CD4-positive, alpha-beta T cell (primary cell): Measurements from ENCODE around the gene CDC14B. TPM values are rescaled to one million over a fixed set of nuclear protein-coding genes. Genes with fewer than 3 reads are reported as not detected.

ENCODE experiments used
- ATAC-seq: fragments of 200-7000 bp; cut with Tn5 transposase; one replicate; pipeline ENCODE4 v1.10.0; 2022; ENCODE audit warnings: mild to moderate bottlenecking; ENCODE audit not compliant: poor library complexity
- CTCF ChIA-PET: fragments of 350-600 bp; sonication (Branson Sonifier 250); formaldehyde crosslinking; loops from one replicate; lab custom pipeline; 2021; ENCODE audit warnings: antibody characterized with exemption, inconsistent platforms; lab: Charles Lee
- POLR2A ChIA-PET: fragments of 350-600 bp; sonication (Branson Sonifier 250); formaldehyde crosslinking; loops from one replicate; lab custom pipeline; 2021; ENCODE audit warnings: antibody characterized with exemption, inconsistent platforms; lab: Charles Lee
- DNase-seq, 14 experiments: peaks; one replicate each; pipeline ENCODE4 v3.0.0-alpha.2; 2013 to 2020; ENCODE audit warnings: mixed read lengths in 2 of 14
- H3K27ac ChIP-seq, 2 donors: one replicate each; pipeline versions ENCODE4 v1.5.1 to v1.7.0; 2013; ENCODE audit warnings: low read length in 2 of 2, low read depth in 1 of 2, mild to moderate bottlenecking in 1 of 2
- H3K27me3 ChIP-seq, 2 experiments: 1 replicate in 1 of 2; 2 replicates in 1 of 2; pipeline versions ENCODE4 v1.6.1 to v1.7.0; 2013; ENCODE audit warnings: low read length in 2 of 2, control low read depth in 1 of 2, mild to moderate bottlenecking in 1 of 2, moderate library complexity in 1 of 2; ENCODE audit not compliant: insufficient read depth in 2 of 2, control insufficient read depth in 1 of 2
- H3K36me3 ChIP-seq: one replicate; pipeline ENCODE4 v1.6.1; 2013; ENCODE audit warnings: low read length, control low read depth; ENCODE audit not compliant: insufficient read depth
- H3K4me1 ChIP-seq: one replicate; pipeline ENCODE4 v1.6.1; 2013; ENCODE audit warnings: low read length, control low read depth; ENCODE audit not compliant: insufficient read depth
- H3K4me3 ChIP-seq: one replicate; pipeline ENCODE4 v1.5.1; 2013; ENCODE audit warnings: mild to moderate bottlenecking, low read length, moderate library complexity
- H3K9me3 ChIP-seq, 2 experiments: 1 replicate in 1 of 2; 2 replicates in 1 of 2; pipeline versions ENCODE4 v1.6.1 to v1.7.0; 2013; ENCODE audit warnings: low read length in 2 of 2, mild to moderate bottlenecking in 2 of 2, control low read depth in 1 of 2, moderate library complexity in 1 of 2; ENCODE audit not compliant: control insufficient read depth in 1 of 2, insufficient read depth in 1 of 2
- H3K27ac Mint-ChIP-seq: one replicate; pipeline ENCODE4 v1.8.0; 2020; ENCODE audit warnings: mixed read lengths
- H3K27me3 Mint-ChIP-seq: one replicate; pipeline ENCODE4 v1.8.0; 2021; ENCODE audit warnings: mixed read lengths
- H3K36me3 Mint-ChIP-seq: one replicate; pipeline ENCODE4 v1.8.0; 2021; ENCODE audit warnings: low read depth, mixed read lengths
- H3K4me1 Mint-ChIP-seq: one replicate; pipeline ENCODE4 v1.8.0; 2021; ENCODE audit warnings: low read depth, mixed read lengths
- H3K4me3 Mint-ChIP-seq: one replicate; pipeline ENCODE4 v1.8.0; 2020; ENCODE audit warnings: mild to moderate bottlenecking, mixed read lengths
- H3K9me3 Mint-ChIP-seq: one replicate; pipeline ENCODE4 v1.8.0; 2020; ENCODE audit warnings: mixed read lengths
- intact Hi-C, 2 experiments: fragments of 100-400 bp; cut with DNase I in 1 of 2; cut with micrococcal nuclease in 1 of 2; formaldehyde crosslinking; loops; one replicate each; pipeline versions ENCODE4 v1.15.1 to v1.9.0; 2023 to 2025; cut with DNase I, micrococcal nuclease
- total RNA-seq, 174 experiments: library from RNA in 2 of 174; stranded (reverse) in 2 of 174; gene quantifications; one replicate each; pipeline ENCODE4 v1.2.3 and lab custom pipeline; 2021 to 2026
- TF ChIP-seq, protein P1 (sequence below): fragments of 200-600 bp; IDR thresholded peaks from one replicate; pipeline ENCODE4 v1.8.0; 2022; ENCODE audit warnings: antibody characterized with exemption, mild to moderate bottlenecking

CDC14B gene
- total RNA-seq, 2 experiments from 2014 or later = 3.5 TPM

DNA sequence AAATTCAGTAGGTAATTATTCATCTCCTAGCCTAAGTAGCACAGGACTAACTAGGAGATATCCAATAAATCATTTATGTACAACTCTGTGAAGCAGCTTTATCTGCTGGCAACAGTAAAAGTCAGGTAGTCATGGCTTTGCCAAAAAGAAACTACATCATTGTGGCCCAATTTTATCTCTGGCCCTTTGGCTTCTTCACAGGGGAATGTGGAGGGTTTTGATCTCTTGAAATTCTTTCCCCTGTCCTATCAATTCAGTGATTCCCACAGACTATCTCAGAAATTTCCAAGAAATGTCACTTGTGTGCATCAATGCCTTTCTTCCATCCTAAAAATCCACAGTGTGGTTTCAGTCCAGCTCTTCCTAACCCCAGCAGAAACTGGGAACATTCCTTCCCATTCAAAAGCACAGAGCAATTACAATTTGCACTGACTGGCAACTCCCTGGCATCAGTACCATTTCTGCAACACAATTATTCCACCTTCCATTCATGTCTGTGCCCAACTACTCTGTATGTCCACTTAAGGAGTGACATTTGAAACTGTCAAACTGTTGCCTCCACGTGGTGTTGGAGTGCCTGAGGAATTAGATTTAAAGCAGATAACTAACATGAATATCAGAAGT is 6.6 kb downstream of the CDC14B start:
- Mint-ChIP-seq H3K36me3 (no peaks in the 10 kb centered on the region), H3K4me3 (no peak overlapping the region), H3K9me3 (no peaks in the 10 kb centered on the region), H3K4me1 (no peaks in the 10 kb centered on the region), H3K27ac (no peak overlapping the region), H3K27me3 (peaks cover 77% of the 10 kb centered on the region)
- H3K27ac ChIP-seq = no peak overlapping the region
- H3K4me3 ChIP-seq = no peak overlapping the region
- H3K9me3 ChIP-seq = no peaks in the 10 kb centered on the region
- no peak for DNase-seq
- ATAC-seq = no peak
- H3K36me3 ChIP-seq = no peaks in the 10 kb centered on the region
- TF ChIP-seq, protein P1, sequence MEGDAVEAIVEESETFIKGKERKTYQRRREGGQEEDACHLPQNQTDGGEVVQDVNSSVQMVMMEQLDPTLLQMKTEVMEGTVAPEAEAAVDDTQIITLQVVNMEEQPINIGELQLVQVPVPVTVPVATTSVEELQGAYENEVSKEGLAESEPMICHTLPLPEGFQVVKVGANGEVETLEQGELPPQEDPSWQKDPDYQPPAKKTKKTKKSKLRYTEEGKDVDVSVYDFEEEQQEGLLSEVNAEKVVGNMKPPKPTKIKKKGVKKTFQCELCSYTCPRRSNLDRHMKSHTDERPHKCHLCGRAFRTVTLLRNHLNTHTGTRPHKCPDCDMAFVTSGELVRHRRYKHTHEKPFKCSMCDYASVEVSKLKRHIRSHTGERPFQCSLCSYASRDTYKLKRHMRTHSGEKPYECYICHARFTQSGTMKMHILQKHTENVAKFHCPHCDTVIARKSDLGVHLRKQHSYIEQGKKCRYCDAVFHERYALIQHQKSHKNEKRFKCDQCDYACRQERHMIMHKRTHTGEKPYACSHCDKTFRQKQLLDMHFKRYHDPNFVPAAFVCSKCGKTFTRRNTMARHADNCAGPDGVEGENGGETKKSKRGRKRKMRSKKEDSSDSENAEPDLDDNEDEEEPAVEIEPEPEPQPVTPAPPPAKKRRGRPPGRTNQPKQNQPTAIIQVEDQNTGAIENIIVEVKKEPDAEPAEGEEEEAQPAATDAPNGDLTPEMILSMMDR = no peak
- H3K4me1 ChIP-seq = no peaks in the 10 kb centered on the region
- peaks cover 3 to 42% of the 10 kb centered on the region in 2 experiments for H3K27me3 ChIP-seq
- CTCF ChIA-PET = interaction anchor here (1.0 kb wide), 1 partner anchor 47 kb away, joined by 3 read pairs; no protein-coding TSS in a partner anchor
- intact Hi-C loops = no loop called here
- POLR2A ChIA-PET = no interaction called here

DNA sequence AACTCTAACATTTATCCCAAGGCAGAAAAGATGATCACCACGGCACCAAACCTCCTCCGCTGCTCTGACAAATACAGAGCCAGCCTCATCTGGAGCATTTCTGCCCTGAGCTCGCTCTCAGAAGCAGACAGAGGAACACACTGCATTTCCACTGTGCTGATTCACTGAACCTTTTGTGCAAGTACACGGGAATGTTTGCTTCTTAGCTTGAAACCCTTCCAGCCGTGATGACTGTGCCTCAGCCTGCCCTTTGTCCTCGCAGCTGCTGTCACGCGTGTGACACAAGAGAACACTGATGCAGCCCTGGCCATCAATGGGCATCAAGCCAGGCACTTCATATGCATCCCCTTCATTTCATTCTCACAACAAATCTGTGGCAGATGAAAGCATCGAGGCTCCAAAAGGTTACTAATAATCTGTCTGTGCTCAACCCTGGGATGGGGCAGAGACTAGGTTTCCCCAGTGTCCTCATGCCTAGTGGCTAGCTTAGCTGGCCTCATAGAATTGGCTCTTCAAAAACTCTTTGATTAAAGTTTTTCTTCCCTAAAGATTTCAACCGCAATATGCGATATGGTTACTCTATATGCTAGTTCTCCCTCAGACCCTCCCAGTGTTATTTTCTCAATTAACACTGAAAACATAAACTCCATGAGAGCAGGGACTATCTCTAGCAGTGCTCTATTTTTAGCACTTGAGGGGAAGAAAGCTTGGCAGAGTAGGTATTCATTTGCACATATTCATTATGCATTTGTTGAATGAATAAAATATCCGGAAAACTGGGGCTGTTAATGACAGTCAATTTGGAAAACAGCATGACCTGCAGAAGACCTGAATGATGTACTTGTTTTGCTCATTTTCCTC is 7.3 kb downstream of the CDC14B start:
- no peak overlapping the region for H3K4me3 Mint-ChIP-seq
- no peak overlapping the region for H3K27ac ChIP-seq
- intact Hi-C loops = no loop called here
- CTCF ChIA-PET = interaction anchor here (1.0 kb wide), 1 partner anchor 46 kb away, joined by 3 read pairs; no protein-coding TSS in a partner anchor
- H3K9me3 ChIP-seq = no peaks in the 10 kb centered on the region
- H3K36me3 Mint-ChIP-seq = no peaks in the 10 kb centered on the region
- no peak overlapping the region for H3K27ac Mint-ChIP-seq
- no peaks in the 10 kb centered on the region for H3K4me1 Mint-ChIP-seq
- no peaks in the 10 kb centered on the region for H3K4me1 ChIP-seq
- H3K36me3 ChIP-seq = no peaks in the 10 kb centered on the region
- POLR2A ChIA-PET = no interaction called here
- ATAC-seq = no peak
- DNase-seq = no peak
- peaks cover 0 to 39% of the 10 kb centered on the region in 2 experiments for H3K27me3 ChIP-seq
- peaks cover 69% of the 10 kb centered on the region for H3K27me3 Mint-ChIP-seq
- TF ChIP-seq, protein P1 = no peak
- H3K9me3 Mint-ChIP-seq = no peaks in the 10 kb centered on the region
- no peak overlapping the region for H3K4me3 ChIP-seq

DNA sequence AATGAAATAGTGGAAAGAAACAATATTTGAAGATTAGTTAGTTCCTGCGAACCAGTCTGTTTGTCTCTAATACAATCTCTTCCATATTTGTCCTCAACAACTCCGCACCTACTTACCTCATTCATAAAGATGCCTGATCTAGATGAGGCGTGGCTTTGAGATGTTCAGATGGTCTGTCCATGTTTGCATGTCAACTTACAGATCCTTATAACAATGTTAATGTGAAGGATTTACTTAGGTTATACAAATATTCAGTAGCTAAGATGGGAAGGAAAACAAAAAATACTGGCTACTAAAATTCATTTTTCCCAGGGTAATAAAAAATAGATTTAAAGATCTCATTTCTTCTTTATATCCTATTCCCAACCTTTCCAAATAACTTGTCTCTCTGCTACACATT is 8.3 kb downstream of the CDC14B start:
- no peaks in the 10 kb centered on the region for H3K9me3 Mint-ChIP-seq
- no peaks in the 10 kb centered on the region for H3K4me1 Mint-ChIP-seq
- H3K36me3 Mint-ChIP-seq = no peaks in the 10 kb centered on the region
- H3K4me1 ChIP-seq = no peaks in the 10 kb centered on the region
- no peak overlapping the region for H3K4me3 ChIP-seq
- ATAC-seq (no peak), DNase-seq (no peak)
- intact Hi-C loops = no loop called here
- no peak overlapping the region for H3K4me3 Mint-ChIP-seq
- H3K27me3 ChIP-seq = peaks cover 0 to 34% of the 10 kb centered on the region in 2 experiments
- H3K27ac ChIP-seq = no peak overlapping the region
- H3K36me3 ChIP-seq = no peaks in the 10 kb centered on the region
- H3K9me3 ChIP-seq = no peaks in the 10 kb centered on the region
- H3K27ac Mint-ChIP-seq = no peak overlapping the region
- POLR2A ChIA-PET = no interaction called here
- CTCF ChIA-PET = no interaction called here
- TF ChIP-seq, protein P1 = no peak
- peaks cover 62% of the 10 kb centered on the region for H3K27me3 Mint-ChIP-seq
